ENCODE data around the gene VSIR.

VSIR gene

DNA sequence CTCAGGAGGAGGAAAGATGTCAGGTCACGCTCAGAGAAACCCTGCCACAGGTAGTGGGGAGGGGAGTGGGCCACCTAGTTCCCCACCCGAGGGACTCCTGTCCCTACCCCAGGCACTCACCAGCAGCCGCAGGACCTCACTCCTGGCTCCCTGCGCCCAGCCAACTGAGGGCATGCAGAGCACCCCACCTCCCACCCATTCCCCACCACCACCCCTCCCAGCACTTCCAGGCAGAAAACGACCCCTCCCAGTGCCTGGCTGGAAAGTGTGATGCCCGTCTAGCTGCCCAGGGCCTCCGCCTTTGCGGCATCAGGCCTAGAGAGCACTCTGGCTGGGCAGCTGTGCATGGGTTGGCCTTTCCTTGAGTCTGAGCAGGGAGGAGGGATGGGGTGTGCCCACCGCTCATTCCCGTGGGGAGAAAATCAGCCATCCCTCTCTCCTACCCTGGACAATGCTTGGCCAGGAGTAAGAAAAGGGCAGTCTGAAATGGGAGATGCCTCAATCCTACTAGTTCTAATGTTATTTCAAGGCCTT, 55.1 kb downstream of the VSIR start:
- Histone ChIP-seq H3K36me3 (ENCODE audit: low read length) (no peaks in the 10 kb centered on the region), H3K79me2 (ENCODE audit: insufficient read depth, low read length) (no peaks in the 10 kb centered on the region), H3K4me3 (ENCODE audit: insufficient read depth, low read length, poor library complexity, severe bottlenecking) (no peak overlapping the region), H3K9me2 (replicated peaks; ENCODE audit: insufficient read depth, low read length) (no peaks in the 10 kb centered on the region), H3K9me3 (ENCODE audit: insufficient read depth, low read length) (no peaks in the 10 kb centered on the region), H2AFZ (ENCODE audit: low read depth, low read length, severe bottlenecking) (no peak overlapping the region), H3K27me3 (ENCODE audit: low read length) (no peaks in the 10 kb centered on the region), H4K20me1 (ENCODE audit: low read depth, low read length) (no peaks in the 10 kb centered on the region), H3K27ac (ENCODE audit: low read depth, low read length) (no peak overlapping the region), H3K4me2 (ENCODE audit: low read depth, low read length, poor library complexity, severe bottlenecking) (no peak overlapping the region), H3F3A (ENCODE audit: insufficient read depth) (no peaks in the 10 kb centered on the region), H3K9ac (ENCODE audit: low read length) (no peak overlapping the region)
- TF ChIP-seq CTCF (IDR thresholded peaks at IDR 0.05; ENCODE audit: insufficient read depth, low read length, poor library complexity, severe bottlenecking) = no peak
- no peak for TF ChIP-seq EZH2phosphoT487 (conservative IDR thresholded peaks at IDR 0.05; ENCODE audit: low read length)

DNA sequence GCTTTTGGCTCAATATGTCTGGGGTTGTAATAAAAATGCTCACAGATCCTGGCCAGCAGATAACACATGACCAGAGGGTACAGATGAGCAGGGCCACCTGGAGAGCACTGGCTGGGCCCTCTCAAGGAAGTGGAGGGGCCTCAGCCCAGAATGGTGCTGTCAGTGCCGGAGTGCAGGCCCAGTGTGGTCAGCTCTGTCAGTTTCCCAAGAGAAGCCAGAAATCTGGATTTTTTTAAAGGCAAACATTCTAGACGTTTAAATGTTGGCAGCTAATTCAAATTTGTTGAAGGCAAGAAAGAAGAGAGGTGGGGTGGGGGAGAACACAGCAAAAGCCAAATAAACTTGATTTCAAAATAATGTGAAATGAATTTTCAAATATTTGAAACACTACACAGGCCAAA, 55.8 kb downstream of the VSIR start:
- no peaks in the 10 kb centered on the region for H3K27me3 ChIP-seq (ENCODE audit: low read length)

DNA sequence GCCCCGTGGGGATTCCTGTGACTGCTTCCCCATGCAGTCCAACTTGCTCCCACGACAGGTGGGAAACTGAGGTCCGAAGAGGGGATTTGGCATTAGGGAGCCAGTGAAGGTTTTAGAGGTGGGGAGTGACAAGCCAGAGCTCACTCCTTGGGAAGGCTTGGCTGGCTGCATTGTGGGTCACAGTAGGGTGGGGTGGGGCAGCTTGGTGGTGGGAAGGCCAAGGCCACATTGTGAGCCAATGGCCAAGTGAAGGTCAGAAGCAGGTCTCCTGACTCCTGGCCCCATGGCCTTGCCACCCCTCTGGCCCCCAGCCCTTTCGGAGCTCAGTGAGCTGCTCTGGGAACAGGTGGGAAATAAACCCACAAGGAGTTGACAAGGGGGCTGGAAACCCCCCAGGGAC, 56.3 kb downstream of the VSIR start:
- Histone ChIP-seq H3K4me2 (ENCODE audit: low read depth, low read length, poor library complexity, severe bottlenecking) (no peak overlapping the region), H3K27ac (ENCODE audit: low read depth, low read length) (no peak overlapping the region), H3K4me3 (ENCODE audit: insufficient read depth, low read length, poor library complexity, severe bottlenecking) (no peak overlapping the region), H3K9me2 (replicated peaks; ENCODE audit: insufficient read depth, low read length) (no peaks in the 10 kb centered on the region), H3K27me3 (ENCODE audit: low read length) (no peaks in the 10 kb centered on the region), H2AFZ (ENCODE audit: low read depth, low read length, severe bottlenecking) (no peak overlapping the region), H4K20me1 (ENCODE audit: low read depth, low read length) (no peaks in the 10 kb centered on the region), H3K36me3 (ENCODE audit: low read length) (no peaks in the 10 kb centered on the region), H3K9me3 (ENCODE audit: insufficient read depth, low read length) (no peaks in the 10 kb centered on the region), H3K79me2 (ENCODE audit: insufficient read depth, low read length) (no peaks in the 10 kb centered on the region), H3F3A (ENCODE audit: insufficient read depth) (no peaks in the 10 kb centered on the region), H3K9ac (ENCODE audit: low read length) (no peak overlapping the region)
- no peak for TF ChIP-seq CTCF (IDR thresholded peaks at IDR 0.05; ENCODE audit: insufficient read depth, low read length, poor library complexity, severe bottlenecking)

More for the DNA sequence above, 55.8 kb downstream of the VSIR start:
- Histone ChIP-seq H3K27ac (ENCODE audit: low read depth, low read length) (no peak overlapping the region), H3K4me3 (ENCODE audit: insufficient read depth, low read length, poor library complexity, severe bottlenecking) (no peak overlapping the region), H3K9me2 (replicated peaks; ENCODE audit: insufficient read depth, low read length) (no peaks in the 10 kb centered on the region), H2AFZ (ENCODE audit: low read depth, low read length, severe bottlenecking) (no peak overlapping the region), H3K9me3 (ENCODE audit: insufficient read depth, low read length) (no peaks in the 10 kb centered on the region), H3F3A (ENCODE audit: insufficient read depth) (no peaks in the 10 kb centered on the region), H3K9ac (ENCODE audit: low read length) (no peak overlapping the region), H3K79me2 (ENCODE audit: insufficient read depth, low read length) (no peaks in the 10 kb centered on the region), H3K36me3 (ENCODE audit: low read length) (no peaks in the 10 kb centered on the region), H4K20me1 (ENCODE audit: low read depth, low read length) (no peaks in the 10 kb centered on the region), H3K4me2 (ENCODE audit: low read depth, low read length, poor library complexity, severe bottlenecking) (no peak overlapping the region)
- TF ChIP-seq CTCF (IDR thresholded peaks at IDR 0.05; ENCODE audit: insufficient read depth, low read length, poor library complexity, severe bottlenecking) (no peak), EZH2phosphoT487 (conservative IDR thresholded peaks at IDR 0.05; ENCODE audit: low read length) (no peak)
